Measurements from ENCODE around the gene WWOX. TPM values are rescaled to one million over a fixed set of nuclear protein-coding genes. Genes with fewer than 3 reads are reported as not detected.

The WWOX gene
- total and polyA plus RNA-seq, 2 of the 4 experiments (the other 2 are of a cell fraction), result 2.7 to 5.4 TPM

DNA sequence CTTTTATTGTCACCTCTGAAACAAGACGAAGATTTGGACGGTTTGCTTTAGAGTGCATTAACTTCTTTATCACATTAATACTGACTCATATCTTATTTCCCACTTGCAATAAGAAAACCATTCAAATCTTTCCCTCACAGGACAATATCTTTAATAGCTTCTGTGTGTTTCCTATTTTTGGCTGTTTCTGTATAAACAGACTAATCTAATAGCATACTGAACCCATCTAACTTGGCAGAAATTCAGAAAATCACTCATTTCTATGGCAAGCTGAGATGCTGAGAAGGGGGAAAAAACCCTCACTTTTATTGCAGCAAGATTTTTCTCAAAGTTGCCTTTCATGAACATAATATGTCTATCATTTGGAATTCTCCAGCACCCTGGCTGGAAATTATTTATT is 524.9 kb downstream of the WWOX start:
- Histone ChIP-seq H3K27ac (ENCODE audit: insufficient read depth, low read length) (no peak overlapping the region), H4K8ac (ENCODE audit: low read depth in 2 of 2, low read length in 2 of 2) (no peak overlapping the region), H3K23ac (ENCODE audit: low read depth, low read length) (no peak overlapping the region), H3K79me1 (ENCODE audit: low read depth in 1 of 2, low read length in 2 of 2) (no peaks in the 10 kb centered on the region), H2AK9ac (replicated peaks; ENCODE audit: low read depth, low read length, poor library complexity) (no peak overlapping the region), H3K9ac (ENCODE audit: low read depth, low read length) (no peak overlapping the region), H3K4me1 (ENCODE audit: control insufficient read depth, insufficient read depth, low read length) (no peaks in the 10 kb centered on the region), H2AK5ac (ENCODE audit: low read depth, low read length) (no peak overlapping the region), H4K91ac (ENCODE audit: insufficient read depth, low read depth, low read length) (no peak overlapping the region), H2BK5ac (ENCODE audit: low read depth, low read length, poor library complexity, severe bottlenecking) (no peak overlapping the region), H3K4ac (ENCODE audit: low read depth, low read length) (no peak overlapping the region), H3K9me3 (ENCODE audit: control insufficient read depth, insufficient read depth, low read length) (peaks cover 19% of the 10 kb centered on the region), H2BK15ac (ENCODE audit: low read depth, low read length) (no peak overlapping the region), H4K20me1 (ENCODE audit: insufficient read depth, low read length) (no peaks in the 10 kb centered on the region), H3K14ac (replicated peaks; ENCODE audit: low read depth, low read length) (no peak overlapping the region), H3K56ac (ENCODE audit: extremely low read depth, insufficient read depth, low read length) (no peak overlapping the region), H2AFZ (replicated peaks; ENCODE audit: low read length, poor library complexity) (no peak overlapping the region), H4K5ac (ENCODE audit: low read depth, low read length) (no peak overlapping the region), H2BK20ac (ENCODE audit: low read depth, low read length) (no peak overlapping the region), H3K27me3 (ENCODE audit: control insufficient read depth, insufficient read depth, low read length) (no peaks in the 10 kb centered on the region), H3K36me3 (ENCODE audit: control insufficient read depth, insufficient read depth, low read length) (no peaks in the 10 kb centered on the region), H3K4me2 (ENCODE audit: low read depth, low read length) (no peak overlapping the region), H2BK120ac (ENCODE audit: low read depth, low read length) (no peak overlapping the region), H3K18ac (ENCODE audit: low read depth, low read length) (no peak overlapping the region), H3K9me1 (ENCODE audit: insufficient read depth, low read length) (no peaks in the 10 kb centered on the region), H3K4me3 (ENCODE audit: insufficient read depth, low read depth, low read length) (no peak overlapping the region)
- intact Hi-C loops (cut with micrococcal nuclease) (no loop called here), dilution Hi-C loops (cut with HindIII; ENCODE audit: low sequenced_read_pairs, unreplicated experiment) (no loop called here), in situ Hi-C loops (cut with MboI; ENCODE audit: low sequenced_read_pairs) (no loop called here)
- CTCF ChIA-PET, result no interaction called here
- DNase-seq (no peak), ATAC-seq (ENCODE audit: low read depth) (no peak)
- no TSS peak for BruUV-seq (replicated peaks)
- no CpG with 5 or more reads among the region's 2 CpGs for WGBS, 2 experiments (ENCODE audit: extremely low coverage in 2 of 2, insufficient read length in 1 of 2)
- TF ChIP-seq MAZ (IDR thresholded peaks at IDR 0.05; ENCODE audit: borderline replicate concordance, low read depth, low read length), result no peak
- TF ChIP-seq, protein P1, sequence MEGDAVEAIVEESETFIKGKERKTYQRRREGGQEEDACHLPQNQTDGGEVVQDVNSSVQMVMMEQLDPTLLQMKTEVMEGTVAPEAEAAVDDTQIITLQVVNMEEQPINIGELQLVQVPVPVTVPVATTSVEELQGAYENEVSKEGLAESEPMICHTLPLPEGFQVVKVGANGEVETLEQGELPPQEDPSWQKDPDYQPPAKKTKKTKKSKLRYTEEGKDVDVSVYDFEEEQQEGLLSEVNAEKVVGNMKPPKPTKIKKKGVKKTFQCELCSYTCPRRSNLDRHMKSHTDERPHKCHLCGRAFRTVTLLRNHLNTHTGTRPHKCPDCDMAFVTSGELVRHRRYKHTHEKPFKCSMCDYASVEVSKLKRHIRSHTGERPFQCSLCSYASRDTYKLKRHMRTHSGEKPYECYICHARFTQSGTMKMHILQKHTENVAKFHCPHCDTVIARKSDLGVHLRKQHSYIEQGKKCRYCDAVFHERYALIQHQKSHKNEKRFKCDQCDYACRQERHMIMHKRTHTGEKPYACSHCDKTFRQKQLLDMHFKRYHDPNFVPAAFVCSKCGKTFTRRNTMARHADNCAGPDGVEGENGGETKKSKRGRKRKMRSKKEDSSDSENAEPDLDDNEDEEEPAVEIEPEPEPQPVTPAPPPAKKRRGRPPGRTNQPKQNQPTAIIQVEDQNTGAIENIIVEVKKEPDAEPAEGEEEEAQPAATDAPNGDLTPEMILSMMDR (conservative IDR thresholded peaks at IDR 0.05; ENCODE audit: low read depth, low read length), result no peak
- TF ChIP-seq RFX5 (IDR thresholded peaks at IDR 0.05; ENCODE audit: low read depth, low read length), result no peak
- TF ChIP-seq CHD1 (IDR thresholded peaks at IDR 0.05; ENCODE audit: low read depth, low read length), result no peak
- no peak for TF ChIP-seq RAD21 (IDR thresholded peaks at IDR 0.05; ENCODE audit: low read length)
- no peak for TF ChIP-seq ELK1 (IDR thresholded peaks at IDR 0.05; ENCODE audit: borderline replicate concordance, low read depth, low read length)
- TF ChIP-seq MAFK (IDR thresholded peaks at IDR 0.05; ENCODE audit: low read depth, low read length), result no peak
- TF ChIP-seq SMC3 (IDR thresholded peaks at IDR 0.05; ENCODE audit: low read depth, low read length), result no peak
- no peak for TF ChIP-seq MXI1 (IDR thresholded peaks at IDR 0.05; ENCODE audit: borderline replicate concordance, low read depth, low read length)
- no peak for TF ChIP-seq FOS (IDR thresholded peaks at IDR 0.05; ENCODE audit: low read depth, low read length)
- no peak for TF ChIP-seq RCOR1 (IDR thresholded peaks at IDR 0.05; ENCODE audit: insufficient replicate concordance, low read length)
- TF ChIP-seq POLR2A (IDR thresholded peaks at IDR 0.05; ENCODE audit: low read depth, low read length), result no peak
- TF ChIP-seq BHLHE40 (IDR thresholded peaks at IDR 0.05; ENCODE audit: low read depth, low read length), result no peak
- no peak for TF ChIP-seq NFE2L2 (IDR thresholded peaks at IDR 0.05; ENCODE audit: low read depth, low read length)
- no peak for TF ChIP-seq CEBPB (IDR thresholded peaks at IDR 0.05; ENCODE audit: low read depth, low read length)
- TF ChIP-seq, protein P2, sequence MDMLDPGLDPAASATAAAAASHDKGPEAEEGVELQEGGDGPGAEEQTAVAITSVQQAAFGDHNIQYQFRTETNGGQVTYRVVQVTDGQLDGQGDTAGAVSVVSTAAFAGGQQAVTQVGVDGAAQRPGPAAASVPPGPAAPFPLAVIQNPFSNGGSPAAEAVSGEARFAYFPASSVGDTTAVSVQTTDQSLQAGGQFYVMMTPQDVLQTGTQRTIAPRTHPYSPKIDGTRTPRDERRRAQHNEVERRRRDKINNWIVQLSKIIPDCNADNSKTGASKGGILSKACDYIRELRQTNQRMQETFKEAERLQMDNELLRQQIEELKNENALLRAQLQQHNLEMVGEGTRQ (IDR thresholded peaks at IDR 0.05; ENCODE audit: low read depth, low read length), result no peak
- POLR2A ChIA-PET (ENCODE audit: unreplicated experiment), result no interaction called here
